Loucy (cell line): Measurements from ENCODE around the gene CD9.

Experiments used
- EZH2phosphoT487 ChIP-seq: fragments of 200-600 bp; IDR thresholded peaks from 2 replicates; pipeline ENCODE4 v1.6.1; 2018; ENCODE audit warnings: antibody characterized with exemption, mild to moderate bottlenecking, moderate library complexity, borderline replicate concordance
- TF ChIP-seq, protein P1 (sequence below): fragments of 200-600 bp; sonication (generic); conservative IDR thresholded peaks from 2 replicates; pipeline ENCODE4 v1.5.1; 2014; ENCODE audit warnings: mild to moderate bottlenecking, antibody characterized with exemption, low read length

DNA sequence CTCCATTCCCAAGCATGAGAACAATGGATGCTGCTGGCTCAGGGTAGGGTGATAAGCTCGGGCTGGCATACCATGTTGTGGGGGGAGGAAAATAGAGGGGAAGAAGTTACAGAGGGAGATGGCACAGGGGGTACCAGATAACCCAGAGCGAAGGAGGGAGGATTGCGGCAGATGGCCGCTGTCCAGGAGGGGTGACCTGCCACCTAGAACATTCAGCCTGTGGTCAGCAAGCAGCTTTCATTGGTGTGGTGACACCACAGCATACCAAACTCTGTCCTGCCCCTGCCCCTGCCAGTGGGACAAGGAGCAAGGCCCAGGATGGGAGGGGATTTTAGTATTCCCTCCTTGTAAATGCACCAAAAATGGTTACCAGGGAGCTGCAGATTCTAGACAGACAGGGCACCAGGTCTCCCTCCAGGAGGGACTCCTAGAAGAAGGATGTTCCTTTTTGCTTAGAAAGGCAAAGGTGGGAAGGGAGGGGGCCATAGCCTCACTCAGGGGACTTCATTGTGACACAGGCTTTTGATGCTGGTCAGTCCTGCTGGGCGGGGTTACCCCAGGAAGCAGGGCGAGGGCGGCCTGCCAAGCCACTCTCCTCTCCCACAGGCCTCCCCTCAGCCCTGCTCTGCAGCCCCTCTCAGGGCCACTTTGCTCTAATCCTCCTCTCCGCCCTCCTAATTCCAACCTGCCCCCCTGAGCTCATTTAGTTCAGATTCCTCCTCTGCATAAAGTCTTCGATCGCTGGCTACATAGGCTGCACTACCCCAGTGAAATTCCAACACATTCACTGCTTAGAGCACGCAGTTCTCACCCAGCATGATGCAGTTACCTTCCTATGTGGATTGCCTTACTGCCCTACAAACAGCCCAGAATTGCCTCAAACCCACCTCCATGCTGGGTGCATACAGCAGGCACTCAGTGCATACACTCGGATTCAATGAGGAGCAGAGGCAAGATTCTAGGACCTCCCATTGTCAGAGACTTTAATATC, 74.3 kb downstream of the CD9 start:
- TF ChIP-seq, protein P1, sequence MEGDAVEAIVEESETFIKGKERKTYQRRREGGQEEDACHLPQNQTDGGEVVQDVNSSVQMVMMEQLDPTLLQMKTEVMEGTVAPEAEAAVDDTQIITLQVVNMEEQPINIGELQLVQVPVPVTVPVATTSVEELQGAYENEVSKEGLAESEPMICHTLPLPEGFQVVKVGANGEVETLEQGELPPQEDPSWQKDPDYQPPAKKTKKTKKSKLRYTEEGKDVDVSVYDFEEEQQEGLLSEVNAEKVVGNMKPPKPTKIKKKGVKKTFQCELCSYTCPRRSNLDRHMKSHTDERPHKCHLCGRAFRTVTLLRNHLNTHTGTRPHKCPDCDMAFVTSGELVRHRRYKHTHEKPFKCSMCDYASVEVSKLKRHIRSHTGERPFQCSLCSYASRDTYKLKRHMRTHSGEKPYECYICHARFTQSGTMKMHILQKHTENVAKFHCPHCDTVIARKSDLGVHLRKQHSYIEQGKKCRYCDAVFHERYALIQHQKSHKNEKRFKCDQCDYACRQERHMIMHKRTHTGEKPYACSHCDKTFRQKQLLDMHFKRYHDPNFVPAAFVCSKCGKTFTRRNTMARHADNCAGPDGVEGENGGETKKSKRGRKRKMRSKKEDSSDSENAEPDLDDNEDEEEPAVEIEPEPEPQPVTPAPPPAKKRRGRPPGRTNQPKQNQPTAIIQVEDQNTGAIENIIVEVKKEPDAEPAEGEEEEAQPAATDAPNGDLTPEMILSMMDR = no peak
- no peak for TF ChIP-seq EZH2phosphoT487
